HCT116 (cell line): ENCODE results near the gene SFT2D2.

Source experiments
- ATF3 ChIP-seq: IDR thresholded peaks from 2 replicates; pipeline ENCODE4 v1.6.1; 2012
- CEBPB ChIP-seq: IDR thresholded peaks from 2 replicates; pipeline ENCODE4 v1.6.1; 2012; ENCODE audit warnings: low read depth
- CTCF ChIP-seq, 3 experiments: fragments of 200-600 bp in 1 of 3; sonication (generic) in 1 of 3; IDR thresholded peaks in 2 of 3; conservative IDR thresholded peaks in 1 of 3; 2 replicates each; pipeline ENCODE4 v1.5.1; 2012 to 2017; ENCODE audit warnings: low read depth in 2 of 3, low read length in 2 of 3, antibody characterized with exemption in 1 of 3, borderline replicate concordance in 1 of 3, control low read depth in 1 of 3, mild to moderate bottlenecking in 1 of 3, mixed read lengths in 1 of 3, mixed run types in 1 of 3, moderate library complexity in 1 of 3; ENCODE audit not compliant: insufficient read depth in 1 of 3
- RAD21 ChIP-seq: IDR thresholded peaks from 2 replicates; pipeline ENCODE4 v1.6.1; 2012; ENCODE audit warnings: low read depth, mild to moderate bottlenecking
- ZBTB33 ChIP-seq: IDR thresholded peaks from 2 replicates; pipeline ENCODE4 v1.6.1; 2011; ENCODE audit warnings: mild to moderate bottlenecking, low read length, moderate library complexity; ENCODE audit not compliant: insufficient replicate concordance; ENCODE audit errors: extremely low read depth

- TF ChIP-seq RAD21 (no peak), CEBPB (no peak), CTCF (IDR thresholded peaks at IDR 0.05 in 2 of 3, conservative IDR thresholded peaks at IDR 0.05 in 1 of 3; ENCODE audit: borderline replicate concordance in 1 of 3, insufficient read depth in 1 of 3, low read depth in 2 of 3, low read length in 2 of 3) (no peak), ZBTB33 (no peak), ATF3 (no peak)
These were observed 26.7 kb upstream of the SFT2D2 start for GRCh38 chr1:168199056-168199455.
